GM23248 (cell line): Measurements from ENCODE around the gene ADAMTSL5.

Experiments used
- EZH2 ChIP-seq: fragments of 200-600 bp; sonication (generic); IDR thresholded peaks from 2 replicates; pipeline ENCODE4 v1.6.1; 2018; ENCODE audit warnings: antibody characterized with exemption, mild to moderate bottlenecking; ENCODE audit not compliant: insufficient read depth, poor library complexity, severe bottlenecking
- EZH2phosphoT487 ChIP-seq: fragments of 200-600 bp; sonication (generic); IDR thresholded peaks from 2 replicates; pipeline ENCODE4 v1.6.1; 2018; ENCODE audit warnings: antibody characterized with exemption, moderate library complexity, mild to moderate bottlenecking, low read depth; ENCODE audit not compliant: insufficient read depth

GRCh38 chr19:1532003-1532402, 19.2 kb upstream of the ADAMTSL5 start:
- TF ChIP-seq EZH2phosphoT487 (no peak), EZH2 (no peak)
